G401.6 (cell line): ENCODE measurements around the gene PPHLN1.
"Not testable (repeated sequence)": the region's sequence is repeated elsewhere in the genome, so short reads cannot be mapped to it uniquely, and the experiment has no call there.

ENCODE experiments used
- FAIRE-seq: peaks from 2 replicates; lab custom pipeline; 2012; peaks lifted over from hg19 to GRCh38; lab: Jason Lieb, UNC

PPHLN1 gene

DNA sequence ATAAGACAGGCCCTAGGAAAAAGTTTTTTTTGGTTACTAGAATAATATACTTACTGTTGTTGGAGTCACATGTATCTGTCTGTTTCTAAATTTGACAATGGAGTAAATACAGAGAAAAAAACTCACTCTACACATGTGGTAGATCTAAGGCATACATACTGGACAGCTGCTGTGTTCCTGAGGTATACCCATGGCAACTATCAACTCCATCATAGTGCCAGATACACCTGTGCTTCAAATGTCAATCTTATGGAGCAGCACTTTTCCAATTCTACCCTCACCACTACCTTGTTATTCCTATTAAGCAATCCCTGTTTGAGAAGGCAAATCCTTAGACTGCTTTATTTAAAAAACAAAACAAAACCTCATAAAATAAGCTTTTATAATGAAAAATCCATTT lies 3.4 kb upstream of the PPHLN1 start:
- FAIRE-seq: no peak

DNA sequence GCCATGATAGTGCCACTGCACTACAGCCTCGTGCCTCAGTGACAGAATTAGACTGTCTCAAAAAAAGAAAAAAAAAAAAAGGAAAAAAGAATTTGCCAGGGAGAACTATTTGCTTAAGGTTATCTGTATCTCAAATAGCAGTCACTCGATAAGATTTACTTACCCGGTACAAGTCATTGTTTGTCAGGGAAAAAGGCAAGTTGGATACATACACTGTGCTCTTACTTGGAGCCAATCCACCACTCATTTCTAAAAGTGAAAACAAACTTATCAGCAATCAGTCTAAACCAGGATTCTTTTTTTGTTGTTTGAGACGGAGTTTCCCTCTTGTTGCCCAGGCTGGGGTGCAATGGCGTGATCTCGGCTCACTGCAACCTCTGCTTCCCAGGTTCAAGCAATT lies 2.1 kb upstream of the PPHLN1 start:
- FAIRE-seq: no peak

DNA sequence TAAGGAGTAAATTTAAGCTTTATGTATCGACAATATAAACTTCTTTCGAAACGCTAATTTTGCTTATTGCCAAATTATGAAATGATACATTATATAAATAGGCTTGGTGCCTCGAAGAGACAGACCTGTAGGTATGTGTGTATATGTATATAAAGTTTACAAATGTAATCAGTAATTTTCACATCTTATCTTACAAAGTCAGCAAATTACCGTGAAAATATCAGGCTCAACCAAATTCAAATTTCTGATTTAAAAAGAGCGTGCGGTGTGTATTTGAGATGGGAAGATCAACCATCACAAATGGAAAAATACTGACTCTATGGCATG lies 678 bp upstream of the PPHLN1 start:
- peak; percentile 21 for FAIRE-seq

DNA sequence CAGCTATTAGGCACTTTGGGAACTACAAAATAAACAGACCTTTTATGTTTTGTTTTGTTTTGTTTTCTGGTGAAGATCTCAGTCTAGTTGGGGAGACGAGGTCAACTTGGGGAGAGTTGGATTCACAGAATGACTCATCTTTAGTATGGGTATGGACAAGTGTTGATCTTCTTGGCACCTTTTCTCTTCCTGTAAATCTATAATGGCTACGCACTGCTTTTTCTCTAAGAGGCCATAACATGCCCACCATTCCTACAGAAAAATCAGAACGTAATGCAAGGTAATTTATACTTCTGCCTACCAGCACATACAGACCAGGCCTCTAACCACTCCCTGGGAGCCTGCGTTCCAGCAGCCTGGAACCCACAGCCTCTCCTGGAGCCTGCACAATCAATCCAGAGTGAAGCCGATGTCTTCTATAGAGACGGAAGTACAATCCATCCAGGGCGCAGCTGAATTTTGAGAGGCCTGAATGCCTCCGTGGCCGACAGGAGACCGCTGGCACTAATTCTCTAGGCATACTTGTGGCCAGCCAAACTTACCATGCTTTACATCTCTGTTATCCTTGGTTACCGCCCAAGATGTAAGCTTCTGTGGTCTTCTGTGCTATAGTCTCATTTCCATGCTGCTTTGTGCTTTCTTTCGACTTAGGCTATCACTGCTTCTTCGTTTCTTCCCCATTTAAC lies 717 bp downstream of the PPHLN1 start:
- no peak for FAIRE-seq

DNA sequence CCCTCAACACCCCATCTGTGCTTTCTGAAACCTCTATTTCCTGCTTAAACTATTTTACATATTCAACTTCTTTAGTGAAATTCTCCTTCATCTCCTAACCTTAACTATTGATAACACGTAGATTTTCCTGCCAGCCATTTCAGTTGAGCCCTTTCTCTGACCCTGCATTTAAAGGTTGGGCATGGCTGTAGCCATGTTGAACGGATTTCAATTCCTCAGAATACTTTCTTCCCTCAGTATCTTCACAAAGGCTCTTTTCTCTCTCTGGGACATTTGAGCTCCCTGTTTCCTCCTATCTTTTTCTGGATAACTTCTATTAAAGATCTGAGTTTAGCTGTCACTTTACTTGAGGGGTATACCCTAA lies 1.2 kb downstream of the PPHLN1 start:
- FAIRE-seq: no peak

DNA sequence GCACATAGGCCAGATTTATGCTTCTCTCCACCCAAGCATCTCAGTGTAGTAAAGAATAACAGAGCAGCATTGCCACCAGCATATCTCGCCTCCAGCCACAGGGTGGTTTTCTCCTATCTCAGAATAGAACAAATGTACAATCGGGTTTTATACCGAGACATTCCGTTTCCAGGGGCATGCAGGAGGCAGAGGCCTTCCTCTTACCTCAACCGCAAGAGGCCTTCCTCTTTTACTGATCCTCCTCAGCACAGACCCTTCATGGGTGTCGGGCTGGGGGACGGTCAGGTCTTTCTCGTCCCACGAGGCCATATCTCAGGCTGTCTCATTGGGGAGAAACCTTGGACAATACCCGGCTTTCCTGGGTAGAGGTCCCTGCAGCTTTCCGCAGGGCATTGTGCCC lies 4.1 kb downstream of the PPHLN1 start:
- not testable (repeated sequence) for FAIRE-seq

DNA sequence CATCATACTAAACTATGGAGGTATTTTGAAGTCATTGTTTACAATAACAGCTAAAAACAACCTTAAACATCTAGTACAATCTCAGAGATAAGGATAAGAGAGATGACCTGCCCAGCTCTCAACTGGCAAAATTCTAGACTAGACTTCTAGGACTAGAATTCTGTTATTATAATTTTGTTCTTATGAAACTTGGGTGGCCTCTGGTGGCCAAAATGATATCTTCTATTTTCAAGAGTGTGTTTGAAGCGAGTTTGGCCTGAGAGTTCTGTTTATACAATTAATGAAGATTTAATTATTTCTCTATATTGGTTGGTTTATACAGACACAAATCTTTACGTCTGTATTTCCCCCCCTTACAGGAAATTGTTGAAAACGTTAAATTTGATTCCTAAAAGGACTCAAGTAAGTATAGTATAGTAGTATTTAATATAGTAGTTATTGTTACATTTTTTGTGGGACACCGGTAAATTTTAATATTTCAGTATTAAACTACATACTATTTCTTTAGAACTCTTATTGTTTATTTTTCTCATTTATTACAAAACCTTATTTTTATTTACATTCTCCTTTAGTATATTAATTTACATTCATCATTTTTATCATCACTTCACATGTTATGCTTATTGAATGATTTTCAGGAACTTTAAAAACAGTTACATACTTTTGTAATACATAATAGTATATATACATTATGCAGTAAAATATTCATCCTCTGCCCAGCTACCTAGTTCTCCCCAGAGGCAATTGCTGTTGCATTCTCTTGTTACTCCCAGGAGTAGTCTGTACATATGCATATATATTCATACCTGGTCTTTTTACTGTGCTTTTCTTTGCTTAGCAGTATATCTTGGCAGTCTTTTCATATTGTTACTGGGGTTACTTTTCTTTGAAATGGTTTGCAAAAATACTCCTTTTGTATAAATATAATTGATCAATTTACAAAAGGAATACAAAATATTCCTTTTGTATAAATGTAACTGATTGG lies 6.6 kb downstream of the PPHLN1 start:
- peak; percentile 85 for FAIRE-seq

DNA sequence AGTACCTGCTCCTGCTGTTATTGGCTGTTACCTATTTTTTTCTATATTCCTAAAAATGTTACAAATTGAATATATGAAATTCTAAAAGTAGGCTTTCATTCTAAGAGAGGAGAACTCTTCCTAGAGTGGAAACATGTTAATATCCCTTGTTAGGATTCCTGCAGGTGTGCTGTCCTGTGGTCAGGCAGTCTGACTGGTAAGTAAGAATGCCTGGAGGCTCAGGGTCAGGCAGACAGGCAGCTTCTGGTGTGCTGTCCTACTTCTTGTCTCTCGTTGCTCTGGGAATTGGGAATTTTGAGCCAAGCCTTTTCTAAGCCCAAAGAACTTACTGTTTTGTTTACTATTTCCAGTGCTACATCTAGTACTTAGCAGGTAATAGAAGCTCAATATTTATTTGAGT lies 10.3 kb downstream of the PPHLN1 start:
- no peak for FAIRE-seq

DNA sequence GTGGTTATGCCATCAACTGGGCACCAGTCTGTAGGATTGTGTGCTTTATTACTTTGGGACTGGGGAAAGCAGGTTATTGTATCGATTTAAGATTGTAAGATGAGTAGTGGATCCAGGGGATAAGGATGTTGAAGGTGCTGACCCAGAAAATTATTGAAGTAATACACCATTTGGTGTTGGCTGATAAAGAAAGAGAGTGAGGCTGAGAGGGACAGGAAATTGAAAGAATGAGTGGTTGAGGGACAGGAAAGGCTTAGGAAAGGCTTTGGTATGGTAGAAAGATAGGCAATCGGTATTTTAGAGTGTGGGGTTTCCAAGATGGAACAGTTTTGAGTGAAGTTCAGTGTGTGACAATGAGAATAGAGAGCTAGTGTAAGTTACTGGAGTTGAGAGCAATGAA lies 12.3 kb downstream of the PPHLN1 start:
- FAIRE-seq: no peak

DNA sequence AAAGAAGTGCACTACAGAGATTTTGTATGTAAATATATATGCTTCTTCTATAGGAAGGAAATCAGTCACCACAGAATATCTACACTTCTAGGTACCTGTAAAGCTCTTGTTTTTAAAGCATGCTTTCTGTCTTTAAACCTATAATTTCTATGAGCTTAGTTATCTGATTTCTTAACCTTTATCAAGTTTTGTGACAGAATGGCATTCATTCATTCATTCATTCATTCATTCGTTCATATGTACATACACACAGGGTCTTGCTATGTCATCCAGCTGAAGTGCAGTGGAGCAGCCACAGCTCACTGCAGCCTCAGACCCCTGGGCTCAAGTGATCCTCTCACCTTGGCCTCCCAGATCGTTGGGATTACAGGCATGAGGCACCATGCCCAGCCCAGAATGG lies 16.1 kb downstream of the PPHLN1 start:
- no peak for FAIRE-seq

DNA sequence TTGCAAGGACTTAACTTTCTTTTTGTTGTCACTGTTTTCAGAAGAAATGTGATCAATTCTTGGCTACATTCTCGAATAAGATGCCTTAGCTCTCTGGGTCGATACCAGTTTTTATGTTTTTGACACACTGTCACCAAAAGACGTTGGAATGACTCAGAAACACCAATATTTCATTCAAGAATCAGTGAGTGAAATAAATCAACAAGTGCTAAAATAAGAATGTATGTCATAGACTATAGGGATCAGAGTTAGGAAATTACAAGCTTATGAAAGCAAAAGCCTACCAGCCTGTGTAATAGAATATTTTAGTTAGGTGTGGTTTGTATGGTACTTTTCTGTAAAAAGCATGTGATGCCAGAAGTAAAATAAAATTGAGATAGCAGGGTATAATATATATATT lies 17.8 kb downstream of the PPHLN1 start:
- no peak for FAIRE-seq

DNA sequence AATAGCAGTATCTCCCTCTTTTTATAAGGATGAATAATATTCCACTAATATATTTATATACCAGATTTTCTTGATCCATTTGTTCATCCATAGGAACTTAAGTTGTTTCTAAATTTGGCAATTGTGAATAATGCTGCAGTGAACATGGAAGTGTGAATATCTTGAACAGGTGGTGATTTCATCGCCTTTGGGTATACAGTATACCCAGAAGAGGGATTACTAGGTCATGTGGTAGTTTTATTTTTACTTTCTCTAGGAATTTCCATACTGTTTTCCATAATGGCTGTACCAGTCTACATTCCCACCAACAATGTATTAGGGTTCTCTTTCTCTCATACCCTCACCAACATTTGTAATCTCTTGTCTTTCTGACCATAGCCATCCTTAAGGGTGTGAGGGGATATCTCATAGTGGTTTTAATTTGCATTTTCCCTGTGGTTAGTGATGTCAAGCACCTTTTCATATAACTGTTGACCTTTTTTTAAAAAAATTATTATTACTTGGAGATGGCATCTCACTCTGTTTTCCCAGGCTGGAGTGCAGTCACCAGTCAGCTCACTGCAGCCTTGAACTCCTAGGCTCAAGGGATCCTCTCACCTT lies 20.5 kb downstream of the PPHLN1 start:
- no peak for FAIRE-seq

DNA sequence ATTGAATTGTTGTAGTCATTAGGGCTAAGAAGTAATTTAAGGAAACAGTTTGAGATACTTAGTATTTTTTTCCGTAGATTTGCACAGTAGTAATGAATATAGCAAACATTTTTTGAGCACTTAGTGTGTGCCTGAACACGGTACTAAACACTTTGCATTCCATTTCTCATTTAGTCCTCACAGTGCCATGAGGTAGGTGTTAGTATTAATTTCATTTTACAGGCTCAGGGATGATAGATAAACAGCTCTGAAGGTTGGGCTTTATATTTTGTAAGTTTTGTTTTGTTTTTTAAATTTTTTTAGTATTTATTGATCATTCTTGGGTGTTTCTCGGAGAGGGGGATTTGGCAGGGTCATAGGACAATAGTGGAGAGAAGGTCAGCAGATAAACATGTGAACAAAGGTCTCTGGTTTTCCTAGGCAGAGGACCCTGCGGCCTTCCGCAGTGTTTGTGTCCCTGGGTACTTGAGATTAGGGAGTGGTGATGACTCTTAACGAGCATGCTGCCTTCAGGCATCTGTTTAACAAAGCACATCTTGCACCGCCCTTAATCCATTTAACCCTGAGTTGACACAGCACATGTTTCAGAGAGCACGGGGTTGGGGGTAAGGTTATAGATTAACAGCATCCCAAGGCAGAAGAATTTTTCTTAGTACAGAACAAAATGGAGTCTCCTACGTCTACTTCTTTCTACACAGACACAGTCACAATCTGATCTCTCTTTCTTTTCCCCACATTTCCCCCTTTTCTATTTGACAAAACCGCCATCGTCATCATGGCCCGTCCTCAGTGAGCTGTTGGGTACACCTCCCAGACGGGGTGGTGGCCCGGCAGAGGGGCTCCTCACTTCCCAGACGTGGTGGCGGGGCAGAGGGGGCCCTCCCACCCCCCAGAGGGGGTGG lies 23.4 kb downstream of the PPHLN1 start:
- not testable (repeated sequence) for FAIRE-seq

DNA sequence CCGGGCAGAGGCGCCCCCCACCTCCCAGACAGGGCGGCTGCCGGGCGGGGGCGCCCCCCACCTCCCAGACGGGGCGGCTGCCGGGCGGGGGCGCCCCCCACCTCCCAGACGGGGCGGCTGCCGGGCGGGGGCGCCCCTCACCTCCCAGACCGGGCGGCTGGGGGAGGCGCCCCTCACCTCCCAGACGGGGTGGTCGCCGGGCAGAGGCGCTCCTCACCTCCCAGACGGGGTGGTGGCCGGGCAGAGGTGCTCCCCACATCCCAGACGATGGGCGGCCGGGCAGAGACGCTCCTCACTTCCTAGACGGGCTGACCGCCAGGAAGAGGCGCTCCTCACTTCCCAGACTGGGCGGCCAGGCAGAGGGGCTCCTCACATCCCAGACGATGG lies 24.0 kb downstream of the PPHLN1 start:
- FAIRE-seq: not testable (repeated sequence)

DNA sequence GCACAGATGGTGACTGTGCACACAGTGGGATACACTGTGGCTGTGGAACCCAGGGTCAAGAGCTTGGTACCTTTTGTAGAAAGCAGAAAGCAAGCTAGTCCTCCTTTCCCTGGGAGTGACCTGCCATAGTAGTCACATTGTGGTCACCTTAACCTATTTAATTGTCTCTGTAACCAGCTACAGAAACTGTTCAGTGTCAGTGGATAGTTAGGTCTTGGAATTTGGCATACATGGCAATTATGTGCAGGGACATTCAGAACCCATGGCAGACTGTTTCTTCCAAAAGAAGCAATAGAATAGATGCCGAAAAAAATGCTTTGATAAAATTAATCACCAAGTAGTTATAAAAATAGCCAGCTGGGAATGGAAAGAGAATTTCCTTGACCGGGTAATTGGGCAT lies 30.4 kb downstream of the PPHLN1 start:
- FAIRE-seq: no peak

DNA sequence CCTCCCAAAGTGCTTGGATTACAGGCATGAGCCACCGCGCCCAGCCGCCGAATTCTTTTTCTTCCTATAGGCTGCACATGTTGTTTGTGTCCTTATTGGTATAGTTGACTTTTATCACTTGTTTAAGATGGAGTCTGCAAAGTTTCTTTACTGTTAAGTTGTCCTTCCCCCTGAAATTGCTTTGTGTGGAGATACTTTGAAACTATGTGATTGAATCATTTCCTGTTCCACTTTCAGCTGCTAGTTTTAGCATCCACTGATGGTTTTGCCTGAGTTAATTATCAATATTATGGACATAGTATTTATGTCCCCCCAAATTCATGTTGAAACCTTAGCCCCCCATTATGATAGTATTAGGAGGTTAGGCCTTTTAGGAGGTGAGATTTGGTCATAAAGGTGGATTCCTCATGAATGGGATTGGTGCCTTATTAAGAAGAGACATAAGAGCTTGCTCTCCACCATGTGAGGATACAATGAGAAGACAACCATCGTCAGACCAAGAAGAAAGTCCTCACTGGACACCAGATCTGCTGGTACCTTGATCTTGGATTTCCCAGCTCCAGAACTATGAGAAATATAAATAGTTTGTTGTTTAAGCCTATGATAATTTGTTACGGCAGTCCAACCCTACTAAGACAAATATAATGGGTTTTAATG lies 34.9 kb downstream of the PPHLN1 start:
- FAIRE-seq: no peak

DNA sequence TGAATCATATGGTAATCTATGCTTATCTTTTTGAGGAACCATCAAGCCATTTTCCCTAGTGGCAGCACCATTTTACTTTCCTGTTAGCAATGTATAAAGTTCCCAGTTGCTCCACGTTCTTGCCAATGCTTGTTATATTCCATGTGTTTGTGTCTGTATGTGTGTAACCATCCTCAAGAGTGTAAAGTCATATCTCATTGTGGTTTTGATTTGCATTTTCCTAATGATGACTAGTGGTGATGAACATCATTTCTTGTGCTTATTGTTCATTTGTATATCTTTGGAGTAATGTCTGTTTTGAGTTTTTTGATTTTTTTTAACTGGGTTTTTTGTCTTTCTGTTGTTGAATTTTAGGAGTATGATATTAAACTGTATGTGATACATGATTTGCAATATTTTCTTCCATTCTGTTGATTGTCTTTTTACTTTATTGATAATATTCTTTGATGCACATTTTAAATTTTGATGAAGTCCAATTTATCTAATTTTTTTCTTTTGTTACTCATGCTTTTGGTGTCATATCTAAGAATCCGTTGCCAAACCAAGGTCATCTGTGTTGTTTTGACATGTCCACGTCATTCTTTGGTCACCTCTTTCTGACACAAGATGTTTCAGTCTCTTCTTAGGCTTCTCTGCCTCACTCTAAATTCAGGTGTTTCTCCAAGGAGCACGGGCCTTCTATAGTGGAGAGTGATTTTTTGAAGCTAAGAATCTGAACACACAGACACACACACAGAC lies 36.1 kb downstream of the PPHLN1 start:
- no peak for FAIRE-seq

DNA sequence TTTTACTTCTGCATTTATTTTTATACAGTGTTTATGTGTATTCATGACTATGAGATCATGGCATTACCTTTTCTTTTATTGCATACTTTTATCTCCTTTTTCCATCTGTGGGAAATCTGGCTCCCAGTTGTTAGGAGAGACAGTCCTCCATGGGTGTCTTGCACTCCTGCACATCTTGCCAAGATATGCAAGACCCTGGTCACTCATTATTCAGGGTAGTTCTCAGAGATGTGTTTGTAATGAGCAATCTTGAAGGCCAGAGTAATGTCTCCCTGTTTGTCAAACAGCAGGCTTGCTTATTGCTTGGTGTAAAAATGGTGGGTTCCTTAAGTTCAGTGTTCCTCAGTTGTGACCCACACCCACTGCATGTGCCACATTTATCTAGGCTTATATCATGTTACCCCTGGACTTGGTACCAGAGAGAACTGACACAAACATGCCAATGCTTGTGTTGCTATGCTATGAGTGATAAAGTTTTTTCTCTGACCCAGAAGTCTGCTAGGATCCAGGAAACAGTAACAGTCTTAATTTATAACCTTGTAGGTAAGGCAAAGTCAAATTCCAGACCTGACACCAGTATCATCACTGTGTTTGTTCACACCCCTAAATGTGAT lies 36.8 kb downstream of the PPHLN1 start:
- FAIRE-seq: no peak

DNA sequence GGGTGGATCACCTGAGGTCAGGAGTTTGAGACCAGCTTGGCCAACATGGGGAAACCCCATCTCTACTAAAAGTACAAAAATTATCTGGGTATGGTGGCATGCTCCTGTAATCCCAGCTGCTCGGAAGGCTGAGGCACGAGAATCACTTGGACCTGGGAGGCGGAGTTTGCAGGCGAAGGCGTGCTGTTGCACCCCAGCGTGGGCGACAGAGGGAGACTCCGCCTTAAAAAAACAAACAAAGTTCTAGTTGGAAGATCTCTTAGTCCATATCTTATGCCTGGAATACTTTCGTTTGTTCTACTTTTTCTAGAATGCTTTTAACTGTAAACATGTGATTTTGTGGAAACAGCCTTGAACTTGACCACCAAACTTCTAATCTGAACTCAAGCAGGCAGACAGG lies 38.7 kb downstream of the PPHLN1 start:
- no peak for FAIRE-seq

DNA sequence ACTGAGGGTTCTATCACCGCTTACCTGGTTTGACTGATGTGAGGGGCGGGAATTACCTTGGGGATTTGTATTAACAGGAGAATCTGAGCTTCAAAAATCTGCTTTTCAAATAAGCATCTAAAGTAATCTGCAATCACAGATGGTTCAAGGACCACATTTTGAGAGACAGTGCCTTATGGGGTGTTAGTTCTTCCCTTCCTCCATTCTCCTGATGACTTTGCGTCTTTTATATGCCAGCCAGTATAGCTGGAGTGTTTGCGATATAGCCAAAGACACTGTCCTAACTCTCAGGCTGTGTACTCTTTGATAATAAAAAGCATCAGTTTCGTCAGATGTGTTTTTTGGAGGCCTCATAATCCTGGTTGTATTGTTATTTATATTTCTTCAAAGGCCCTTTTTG lies 39.5 kb downstream of the PPHLN1 start:
- FAIRE-seq: no peak

DNA sequence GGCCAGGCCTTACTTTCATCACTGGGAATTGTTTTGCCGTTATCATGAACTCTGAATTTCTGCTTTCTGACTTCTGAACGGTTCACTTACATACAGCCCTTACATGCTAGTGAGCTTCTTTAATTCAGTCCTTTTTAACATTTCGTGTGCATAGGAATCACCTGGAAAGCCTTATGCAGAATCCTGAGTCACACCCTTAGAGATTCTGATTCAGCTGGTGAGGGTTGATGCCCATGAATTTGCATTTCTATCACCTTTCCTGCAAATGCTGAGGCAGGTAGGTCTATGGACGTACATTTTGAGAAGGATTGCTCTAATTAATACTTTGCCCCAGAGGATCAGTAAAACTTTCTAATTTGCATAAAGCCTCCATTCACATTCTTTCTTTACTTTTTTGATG lies 44.0 kb downstream of the PPHLN1 start:
- no peak for FAIRE-seq
